GM10266 (cell line): ENCODE results near the gene TESK2.

Experiments
- DNase-seq: peaks from one replicate; pipeline ENCODE4 v3.0.0; 2012; ENCODE audit errors: extremely low spot score
- TF ChIP-seq, protein P1 (sequence below): IDR thresholded peaks from 2 replicates; pipeline ENCODE4 v1.5.1; 2012; ENCODE audit warnings: mild to moderate bottlenecking, low read depth; ENCODE audit not compliant: control insufficient read depth, insufficient read depth; ENCODE audit errors: missing control alignments

The TESK2 gene

GRCh38 chr1:45339789-45340558 is 151.0 kb downstream of the TESK2 start, which contains the start of the genes MUTYH and TOE1:
Gene MUTYH, minus strand, starts transcription at chr1:45340440. Its CDS starts 5,935 bp downstream, at chr1:45334505.
Gene TOE1, plus strand, starts transcription at chr1:45340170. Its CDS starts 83 bp downstream, at chr1:45340253.
- peak; percentile 91 for DNase-seq
- TF ChIP-seq, protein P1, sequence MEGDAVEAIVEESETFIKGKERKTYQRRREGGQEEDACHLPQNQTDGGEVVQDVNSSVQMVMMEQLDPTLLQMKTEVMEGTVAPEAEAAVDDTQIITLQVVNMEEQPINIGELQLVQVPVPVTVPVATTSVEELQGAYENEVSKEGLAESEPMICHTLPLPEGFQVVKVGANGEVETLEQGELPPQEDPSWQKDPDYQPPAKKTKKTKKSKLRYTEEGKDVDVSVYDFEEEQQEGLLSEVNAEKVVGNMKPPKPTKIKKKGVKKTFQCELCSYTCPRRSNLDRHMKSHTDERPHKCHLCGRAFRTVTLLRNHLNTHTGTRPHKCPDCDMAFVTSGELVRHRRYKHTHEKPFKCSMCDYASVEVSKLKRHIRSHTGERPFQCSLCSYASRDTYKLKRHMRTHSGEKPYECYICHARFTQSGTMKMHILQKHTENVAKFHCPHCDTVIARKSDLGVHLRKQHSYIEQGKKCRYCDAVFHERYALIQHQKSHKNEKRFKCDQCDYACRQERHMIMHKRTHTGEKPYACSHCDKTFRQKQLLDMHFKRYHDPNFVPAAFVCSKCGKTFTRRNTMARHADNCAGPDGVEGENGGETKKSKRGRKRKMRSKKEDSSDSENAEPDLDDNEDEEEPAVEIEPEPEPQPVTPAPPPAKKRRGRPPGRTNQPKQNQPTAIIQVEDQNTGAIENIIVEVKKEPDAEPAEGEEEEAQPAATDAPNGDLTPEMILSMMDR: no peak

DNA sequence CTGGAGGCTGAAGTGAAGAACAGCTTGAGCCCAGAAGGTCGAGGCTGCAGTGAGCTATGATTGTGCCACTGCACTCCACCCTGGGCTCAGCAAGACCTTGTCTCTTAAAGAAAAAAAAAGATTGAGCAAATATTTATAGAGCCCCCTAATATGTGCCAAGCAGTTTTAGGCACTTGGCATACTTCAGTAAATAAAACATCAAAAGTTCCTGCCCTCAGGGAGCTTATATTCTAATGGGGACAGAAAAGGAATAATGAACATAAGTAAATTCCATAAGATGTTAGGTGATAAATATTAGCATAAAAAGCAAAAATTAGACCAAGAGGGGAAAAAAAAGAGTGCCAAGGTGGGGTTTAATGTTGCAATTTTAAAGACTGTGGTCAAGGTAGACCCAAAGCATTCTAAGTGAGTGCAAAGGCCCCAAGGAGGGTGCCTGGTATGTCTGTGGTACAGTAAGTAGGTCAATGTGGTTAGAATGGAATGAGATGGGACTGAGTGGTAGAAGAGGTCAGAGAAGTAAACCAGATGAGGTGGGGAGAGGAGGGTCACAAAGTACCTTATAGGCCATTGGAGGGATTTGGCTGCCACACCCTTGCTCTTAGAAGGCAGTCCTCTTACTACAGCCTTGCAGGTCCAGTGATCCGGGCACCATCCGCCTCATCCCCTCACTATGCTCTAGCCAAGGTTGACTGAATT is 153.2 kb downstream of the TESK2 start:
- no peak for DNase-seq
- TF ChIP-seq, protein P1: no peak

DNA sequence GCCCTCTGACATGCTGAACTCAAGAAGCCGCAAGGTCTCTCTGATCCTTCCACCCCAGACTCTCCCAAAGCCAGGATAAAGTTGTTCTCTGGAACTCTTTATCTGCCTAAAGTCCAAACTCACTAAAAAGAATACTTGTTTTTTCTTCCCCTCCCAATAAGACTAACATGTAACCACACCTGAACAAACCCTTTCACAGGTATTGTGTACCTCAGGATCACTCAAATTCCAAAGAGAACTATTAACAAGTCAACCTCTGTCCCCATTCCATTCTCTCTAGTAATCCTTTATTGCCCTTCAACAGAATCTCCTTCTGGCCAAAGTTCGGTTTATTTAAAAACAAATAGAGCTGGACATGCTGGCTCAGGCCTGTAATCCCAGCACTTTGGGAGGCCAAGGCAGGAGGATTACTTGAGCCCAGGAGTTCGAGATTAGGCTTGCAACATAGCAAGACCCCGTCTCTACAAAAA is 155.1 kb downstream of the TESK2 start:
- no peak for DNase-seq
- TF ChIP-seq, protein P1: no peak

- DNase-seq: no peak
- TF ChIP-seq, protein P1: no peak
Observed at GRCh38 chr1:45334308-45335245, 156.4 kb downstream of the TESK2 start.

GRCh38 chr1:45332346-45332720 is 158.6 kb downstream of the TESK2 start:
- TF ChIP-seq, protein P1: no peak
- no peak for DNase-seq

- no peak for DNase-seq
- TF ChIP-seq, protein P1: no peak
Observed at GRCh38 chr1:45331436-45332345, 159.3 kb downstream of the TESK2 start.
